Right lobe of liver (tissue), 4 donors: ENCODE measurements around the gene AVPR2.

Experiments
- CTCF ChIP-seq, 4 donors: fragments of 200-600 bp in 3 of 4; fragments of 450-650 bp in 1 of 4; IDR thresholded peaks; one replicate each; pipeline versions ENCODE4 v1.5.1 to v1.8.0; 2016 to 2022; ENCODE audit warnings: antibody characterized with exemption in 4 of 4, mild to moderate bottlenecking in 2 of 4
- POLR2A ChIP-seq: fragments of 450-650 bp; IDR thresholded peaks from one replicate; pipeline ENCODE4 v1.6.1; 2017; ENCODE audit warnings: antibody characterized with exemption, mild to moderate bottlenecking
- donor health status: DM: no; HTN: no; CAD: no.
- donor health status: DM: no; HTN: no; CAD: no.
- donor health status: DM: no; HTN: yes; CAD: no.

DNA sequence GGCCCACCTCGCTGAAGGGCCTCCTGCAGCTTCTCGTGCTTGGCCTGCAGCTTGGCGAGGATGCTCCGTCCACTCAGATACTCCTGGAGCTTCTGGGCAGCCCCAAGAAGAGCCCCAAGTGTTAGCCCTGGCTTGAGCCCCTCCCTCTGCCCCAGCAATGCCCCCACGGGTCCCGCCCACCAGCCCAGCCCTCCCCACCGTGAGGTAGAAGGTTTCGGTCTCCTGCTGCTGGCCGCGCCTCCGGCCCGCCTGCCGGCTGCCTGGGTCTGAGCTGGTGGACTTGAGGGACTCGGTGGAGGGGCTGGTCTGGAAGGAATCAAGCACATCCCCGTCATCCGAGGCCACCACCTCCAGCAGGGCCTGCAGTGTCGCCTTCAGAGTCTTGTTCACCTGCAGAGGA is 8.7 kb downstream of the AVPR2 start:
- TF ChIP-seq POLR2A (no peak), CTCF (IDR thresholded peaks at IDR 0.05) (no peak)
